ENCODE data around the gene IL20RB. TPM values are rescaled to one million over a fixed set of nuclear protein-coding genes. Genes with fewer than 3 reads are reported as not detected.
"Not testable (repeated sequence)": the region's sequence is repeated elsewhere in the genome, so short reads cannot be mapped to it uniquely, and the experiment has no call there.

The IL20RB gene
- total and polyA plus RNA-seq, 2 donors (not counting 3 experiments of a cell fraction or from before 2014, with no cell fraction given) = 0.79 to 1.6 TPM

GRCh38 chr3:137000039-137000438 lies 42.3 kb downstream of the IL20RB start:
- H4K20me1 ChIP-seq (replicated peaks; ENCODE audit: control insufficient read depth, extremely low read depth, insufficient read depth, low read length) = no peaks in the 10 kb centered on the region
- dilution Hi-C loops (cut with MboI; ENCODE audit: extremely low pct_ligation_motif_present, low sequenced_read_pairs) (no loop called here), intact Hi-C loops (cut with micrococcal nuclease) (no loop called here)
- H2AFZ ChIP-seq (ENCODE audit: low read depth, low read length) = no peak overlapping the region
- no peak for DNase-seq (ENCODE audit: low read depth, low spot score)
- peaks cover 6% of the 10 kb centered on the region for H3K4me1 ChIP-seq (ENCODE audit: control insufficient read depth, extremely low read depth, insufficient read depth, low read length)
- no peaks in the 10 kb centered on the region for H3K9me3 ChIP-seq (replicated peaks; ENCODE audit: control insufficient read depth, insufficient read depth, low read length)
- no peak overlapping the region for H3K9ac ChIP-seq (replicated peaks; ENCODE audit: extremely low read depth, insufficient read depth, low read length)
- H3K36me3 ChIP-seq (ENCODE audit: control insufficient read depth in 2 of 2, extremely low read depth in 1 of 2, insufficient read depth in 2 of 2, low read length in 2 of 2) = no peaks in the 10 kb centered on the region
- ChIA-PET CTCF (interaction anchor here (1.4 kb wide), 1 partner anchor 14 kb away, joined by 5 read pairs; no protein-coding TSS in a partner anchor), POLR2A (no interaction called here)
- no peak overlapping the region for H3K4me3 ChIP-seq (replicated peaks in 1 of 3; ENCODE audit: insufficient read depth in 1 of 3, low read depth in 1 of 3, low read length in 3 of 3)
- no peak overlapping the region for H3K27ac ChIP-seq (ENCODE audit: insufficient read depth, low read depth, low read length)
- no TSS peak for BruUV-seq (replicated peaks)
- H3K4me2 ChIP-seq (ENCODE audit: insufficient read depth, low read length) = no peak overlapping the region
- H3K27me3 ChIP-seq (ENCODE audit: control insufficient read depth in 2 of 2, insufficient read depth in 2 of 2, low read length in 2 of 2) = no peaks in the 10 kb centered on the region
- H3K9me1 ChIP-seq (replicated peaks; ENCODE audit: control insufficient read depth, extremely low read depth, insufficient read depth, low read length) = no peaks in the 10 kb centered on the region
- no peak for FAIRE-seq
- TF ChIP-seq MYC (IDR thresholded peaks at IDR 0.05; ENCODE audit: low read depth, low read length) (no peak), GATA2 (IDR thresholded peaks at IDR 0.05; ENCODE audit: insufficient read depth, insufficient read length, low read depth, low read length) (no peak), FOS (IDR thresholded peaks at IDR 0.05; ENCODE audit: borderline replicate concordance, insufficient read depth, low read length) (no peak), POLR2AphosphoS5 (IDR thresholded peaks at IDR 0.05; ENCODE audit: insufficient read depth, low read depth, low read length) (no peak), EZH2 (IDR thresholded peaks at IDR 0.05; ENCODE audit: borderline replicate concordance, low read depth, low read length, severe bottlenecking) (no peak), JUN (IDR thresholded peaks at IDR 0.05; ENCODE audit: borderline replicate concordance, insufficient read depth, insufficient read length, low read depth) (no peak), POLR2A (IDR thresholded peaks at IDR 0.05; ENCODE audit: low read depth, low read length) (no peak), MAX (IDR thresholded peaks at IDR 0.05; ENCODE audit: insufficient read depth, insufficient read length) (no peak)
- TF ChIP-seq, protein P1, sequence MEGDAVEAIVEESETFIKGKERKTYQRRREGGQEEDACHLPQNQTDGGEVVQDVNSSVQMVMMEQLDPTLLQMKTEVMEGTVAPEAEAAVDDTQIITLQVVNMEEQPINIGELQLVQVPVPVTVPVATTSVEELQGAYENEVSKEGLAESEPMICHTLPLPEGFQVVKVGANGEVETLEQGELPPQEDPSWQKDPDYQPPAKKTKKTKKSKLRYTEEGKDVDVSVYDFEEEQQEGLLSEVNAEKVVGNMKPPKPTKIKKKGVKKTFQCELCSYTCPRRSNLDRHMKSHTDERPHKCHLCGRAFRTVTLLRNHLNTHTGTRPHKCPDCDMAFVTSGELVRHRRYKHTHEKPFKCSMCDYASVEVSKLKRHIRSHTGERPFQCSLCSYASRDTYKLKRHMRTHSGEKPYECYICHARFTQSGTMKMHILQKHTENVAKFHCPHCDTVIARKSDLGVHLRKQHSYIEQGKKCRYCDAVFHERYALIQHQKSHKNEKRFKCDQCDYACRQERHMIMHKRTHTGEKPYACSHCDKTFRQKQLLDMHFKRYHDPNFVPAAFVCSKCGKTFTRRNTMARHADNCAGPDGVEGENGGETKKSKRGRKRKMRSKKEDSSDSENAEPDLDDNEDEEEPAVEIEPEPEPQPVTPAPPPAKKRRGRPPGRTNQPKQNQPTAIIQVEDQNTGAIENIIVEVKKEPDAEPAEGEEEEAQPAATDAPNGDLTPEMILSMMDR (IDR thresholded peaks at IDR 0.05; ENCODE audit: extremely low read depth in 1 of 2, insufficient read depth in 1 of 2, low read depth in 1 of 2, low read length in 2 of 2) = no peak
- no peaks in the 10 kb centered on the region for H3K79me2 ChIP-seq (ENCODE audit: control insufficient read depth, insufficient read depth, low read length)

GRCh38 chr3:137007376-137007775 lies 49.6 kb downstream of the IL20RB start:
- dilution Hi-C loops (cut with MboI; ENCODE audit: extremely low pct_ligation_motif_present, low sequenced_read_pairs); intact Hi-C loops (cut with micrococcal nuclease); CTCF ChIA-PET; H3K27ac ChIP-seq (ENCODE audit: insufficient read depth, low read depth, low read length); H3K9me3 ChIP-seq (replicated peaks; ENCODE audit: control insufficient read depth, insufficient read depth, low read length); H3K9me1 ChIP-seq (replicated peaks; ENCODE audit: control insufficient read depth, extremely low read depth, insufficient read depth, low read length); BruUV-seq (replicated peaks); FAIRE-seq; POLR2A ChIA-PET; H3K27me3 ChIP-seq (ENCODE audit: control insufficient read depth in 2 of 2, insufficient read depth in 2 of 2, low read length in 2 of 2); H3K9ac ChIP-seq (replicated peaks; ENCODE audit: extremely low read depth, insufficient read depth, low read length); H3K79me2 ChIP-seq (ENCODE audit: control insufficient read depth, insufficient read depth, low read length); H3K4me3 ChIP-seq (replicated peaks in 1 of 3; ENCODE audit: insufficient read depth in 1 of 3, low read depth in 1 of 3, low read length in 3 of 3); H2AFZ ChIP-seq (ENCODE audit: low read depth, low read length); DNase-seq (ENCODE audit: low read depth, low spot score); H3K36me3 ChIP-seq (ENCODE audit: control insufficient read depth in 2 of 2, extremely low read depth in 1 of 2, insufficient read depth in 2 of 2, low read length in 2 of 2); H4K20me1 ChIP-seq (replicated peaks; ENCODE audit: control insufficient read depth, extremely low read depth, insufficient read depth, low read length); H3K4me1 ChIP-seq (ENCODE audit: control insufficient read depth, extremely low read depth, insufficient read depth, low read length); H3K4me2 ChIP-seq (ENCODE audit: insufficient read depth, low read length): not testable (repeated sequence)

Measured in endothelial cell of umbilical vein (primary cell).